ENCODE data around the gene ITGA8. TPM values are rescaled to one million over a fixed set of nuclear protein-coding genes. Genes with fewer than 3 reads are reported as not detected.

The ITGA8 gene
- total RNA-seq, 1 experiment from 2014 or later: 0.02 TPM

DNA sequence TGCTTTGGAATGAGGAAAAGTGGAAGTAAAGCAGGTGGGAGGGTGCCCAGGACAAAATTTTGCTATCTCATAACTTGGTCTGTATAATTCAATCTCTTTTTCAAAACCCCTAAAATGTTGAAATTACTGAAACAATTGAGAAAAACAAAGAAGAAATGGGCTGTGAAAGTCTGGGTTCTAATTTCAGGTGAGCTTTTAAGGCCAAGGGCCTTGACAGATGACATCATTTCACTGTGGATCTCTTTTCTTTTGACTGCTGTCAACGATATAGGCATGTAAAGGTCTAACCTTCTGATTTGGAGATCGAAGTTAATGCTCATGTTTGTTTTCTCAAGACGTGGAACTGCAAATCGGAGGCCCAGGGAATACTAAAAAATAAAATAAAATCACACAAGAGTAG, 127.8 kb downstream of the ITGA8 start:
- ChIA-PET RAD21 (ENCODE audit: low non-redundant PET in 1 of 2, low total read pairs in 2 of 2, uncharacterized antibody in 2 of 2, unreplicated experiment in 2 of 2) (no interaction called here), POLR2A (no interaction called here), CTCF (no interaction called here)
- Histone ChIP-seq H3K9ac (ENCODE audit: low read length) (no peak overlapping the region), H2AFZ (ENCODE audit: low read depth, low read length, poor library complexity, severe bottlenecking) (no peak overlapping the region), H3K9me2 (ENCODE audit: insufficient read depth) (no peaks in the 10 kb centered on the region), H3K9me3 (ENCODE audit: control insufficient read depth in 1 of 2, insufficient read depth in 1 of 2, low read depth in 1 of 2, low read length in 2 of 2) (no peaks in the 10 kb centered on the region), H4K20me1 (ENCODE audit: insufficient read depth) (no peaks in the 10 kb centered on the region), H3K79me2 (ENCODE audit: insufficient read depth, low read length) (no peaks in the 10 kb centered on the region), H3K4me2 (ENCODE audit: low read length) (no peak overlapping the region), H3K27ac (ENCODE audit: low read depth, low read length) (no peak overlapping the region), H3K4me3 (replicated peaks in 1 of 2; ENCODE audit: low read depth in 1 of 2, low read length in 2 of 2) (no peak overlapping the region), H3K27me3 (ENCODE audit: insufficient read depth, low read length) (peaks cover 77% of the 10 kb centered on the region), H3K36me3 (ENCODE audit: control insufficient read depth in 1 of 2, insufficient read depth in 2 of 2, low read length in 2 of 2) (no peaks in the 10 kb centered on the region), H3K4me1 (ENCODE audit: control insufficient read depth in 1 of 2, insufficient read depth in 2 of 2, low read length in 2 of 2) (no peaks in the 10 kb centered on the region)
- intact Hi-C loops (cut with micrococcal nuclease): no loop called here
- BruUV-seq (replicated peaks): no TSS peak
- no peak for ATAC-seq
- no peak for DNase-seq (ENCODE audit: low read depth, low spot score)
- no peak for TF ChIP-seq EZH2phosphoT487 (IDR thresholded peaks at IDR 0.05; ENCODE audit: borderline replicate concordance)
- TF ChIP-seq ELF1 (IDR thresholded peaks at IDR 0.05; ENCODE audit: borderline replicate concordance, low read depth): no peak
- no peak for TF ChIP-seq POLR2A (IDR thresholded peaks at IDR 0.05; ENCODE audit: borderline replicate concordance, extremely low read depth, insufficient read depth, insufficient read length)

DNA sequence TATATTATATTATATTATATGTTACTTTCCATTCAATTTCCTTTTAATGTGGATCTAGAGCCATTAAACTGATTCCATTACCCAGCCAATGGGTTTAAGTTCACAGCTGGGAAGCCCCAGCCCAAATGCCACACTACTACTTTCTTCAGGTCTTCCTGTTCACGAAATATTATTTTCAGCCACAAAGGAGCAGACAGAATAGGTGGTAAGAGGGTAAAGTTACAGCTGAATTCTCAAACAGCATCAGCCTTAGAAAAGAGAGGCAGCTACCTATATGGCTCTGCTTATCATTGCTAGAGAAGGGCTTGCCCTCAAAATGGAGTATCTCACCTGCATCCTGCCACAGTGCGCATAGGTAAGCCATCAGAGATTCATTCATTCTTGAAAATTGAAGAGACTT, 128.3 kb downstream of the ITGA8 start:
- no peak overlapping the region for H3K4me2 ChIP-seq (ENCODE audit: low read length)
- H3K9ac ChIP-seq (ENCODE audit: low read length): no peak overlapping the region
- DNase-seq (ENCODE audit: low read depth, low spot score) (no peak), ATAC-seq (no peak)
- ChIA-PET CTCF (no interaction called here), POLR2A (no interaction called here), RAD21 (ENCODE audit: low non-redundant PET in 1 of 2, low total read pairs in 2 of 2, uncharacterized antibody in 2 of 2, unreplicated experiment in 2 of 2) (no interaction called here)
- H3K4me3 ChIP-seq (replicated peaks in 1 of 2; ENCODE audit: low read depth in 1 of 2, low read length in 2 of 2): no peak overlapping the region
- intact Hi-C loops (cut with micrococcal nuclease): no loop called here
- H3K79me2 ChIP-seq (ENCODE audit: insufficient read depth, low read length): no peaks in the 10 kb centered on the region
- H3K9me2 ChIP-seq (ENCODE audit: insufficient read depth): no peaks in the 10 kb centered on the region
- no peaks in the 10 kb centered on the region for H4K20me1 ChIP-seq (ENCODE audit: insufficient read depth)
- BruUV-seq (replicated peaks): no TSS peak
- H3K27ac ChIP-seq (ENCODE audit: low read depth, low read length): no peak overlapping the region
- no peaks in the 10 kb centered on the region for H3K36me3 ChIP-seq (ENCODE audit: control insufficient read depth in 1 of 2, insufficient read depth in 2 of 2, low read length in 2 of 2)
- no peak overlapping the region for H2AFZ ChIP-seq (ENCODE audit: low read depth, low read length, poor library complexity, severe bottlenecking)
- H3K4me1 ChIP-seq (ENCODE audit: control insufficient read depth in 1 of 2, insufficient read depth in 2 of 2, low read length in 2 of 2): no peaks in the 10 kb centered on the region
- H3K9me3 ChIP-seq (ENCODE audit: control insufficient read depth in 1 of 2, insufficient read depth in 1 of 2, low read depth in 1 of 2, low read length in 2 of 2): no peaks in the 10 kb centered on the region
- peaks cover 73% of the 10 kb centered on the region for H3K27me3 ChIP-seq (ENCODE audit: insufficient read depth, low read length)
- TF ChIP-seq EZH2 (IDR thresholded peaks at IDR 0.05) (no peak), SRF (IDR thresholded peaks at IDR 0.05; ENCODE audit: low read depth) (no peak), ZNF274 (IDR thresholded peaks at IDR 0.05; ENCODE audit: low read depth, low read length) (no peak), YY1 (IDR thresholded peaks at IDR 0.05; ENCODE audit: extremely low read depth, insufficient replicate concordance, low read depth, low read length) (no peak), POLR2AphosphoS5 (IDR thresholded peaks at IDR 0.05; ENCODE audit: low read depth, low read length) (no peak), CEBPB (IDR thresholded peaks at IDR 0.05; ENCODE audit: low read depth) (no peak), SIN3A (IDR thresholded peaks at IDR 0.05; ENCODE audit: low read depth) (no peak), SP1 (IDR thresholded peaks at IDR 0.05; ENCODE audit: low read depth) (no peak)
- TF ChIP-seq, protein P1, sequence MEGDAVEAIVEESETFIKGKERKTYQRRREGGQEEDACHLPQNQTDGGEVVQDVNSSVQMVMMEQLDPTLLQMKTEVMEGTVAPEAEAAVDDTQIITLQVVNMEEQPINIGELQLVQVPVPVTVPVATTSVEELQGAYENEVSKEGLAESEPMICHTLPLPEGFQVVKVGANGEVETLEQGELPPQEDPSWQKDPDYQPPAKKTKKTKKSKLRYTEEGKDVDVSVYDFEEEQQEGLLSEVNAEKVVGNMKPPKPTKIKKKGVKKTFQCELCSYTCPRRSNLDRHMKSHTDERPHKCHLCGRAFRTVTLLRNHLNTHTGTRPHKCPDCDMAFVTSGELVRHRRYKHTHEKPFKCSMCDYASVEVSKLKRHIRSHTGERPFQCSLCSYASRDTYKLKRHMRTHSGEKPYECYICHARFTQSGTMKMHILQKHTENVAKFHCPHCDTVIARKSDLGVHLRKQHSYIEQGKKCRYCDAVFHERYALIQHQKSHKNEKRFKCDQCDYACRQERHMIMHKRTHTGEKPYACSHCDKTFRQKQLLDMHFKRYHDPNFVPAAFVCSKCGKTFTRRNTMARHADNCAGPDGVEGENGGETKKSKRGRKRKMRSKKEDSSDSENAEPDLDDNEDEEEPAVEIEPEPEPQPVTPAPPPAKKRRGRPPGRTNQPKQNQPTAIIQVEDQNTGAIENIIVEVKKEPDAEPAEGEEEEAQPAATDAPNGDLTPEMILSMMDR (IDR thresholded peaks at IDR 0.05 in 2 of 3, conservative IDR thresholded peaks at IDR 0.05 in 1 of 3; ENCODE audit: borderline replicate concordance in 1 of 3, insufficient read depth in 1 of 3, low read depth in 2 of 3, low read length in 2 of 3): no peak
- TF ChIP-seq, protein P2, sequence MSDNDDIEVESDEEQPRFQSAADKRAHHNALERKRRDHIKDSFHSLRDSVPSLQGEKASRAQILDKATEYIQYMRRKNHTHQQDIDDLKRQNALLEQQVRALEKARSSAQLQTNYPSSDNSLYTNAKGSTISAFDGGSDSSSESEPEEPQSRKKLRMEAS (IDR thresholded peaks at IDR 0.05): no peak
- TF ChIP-seq, protein P3, sequence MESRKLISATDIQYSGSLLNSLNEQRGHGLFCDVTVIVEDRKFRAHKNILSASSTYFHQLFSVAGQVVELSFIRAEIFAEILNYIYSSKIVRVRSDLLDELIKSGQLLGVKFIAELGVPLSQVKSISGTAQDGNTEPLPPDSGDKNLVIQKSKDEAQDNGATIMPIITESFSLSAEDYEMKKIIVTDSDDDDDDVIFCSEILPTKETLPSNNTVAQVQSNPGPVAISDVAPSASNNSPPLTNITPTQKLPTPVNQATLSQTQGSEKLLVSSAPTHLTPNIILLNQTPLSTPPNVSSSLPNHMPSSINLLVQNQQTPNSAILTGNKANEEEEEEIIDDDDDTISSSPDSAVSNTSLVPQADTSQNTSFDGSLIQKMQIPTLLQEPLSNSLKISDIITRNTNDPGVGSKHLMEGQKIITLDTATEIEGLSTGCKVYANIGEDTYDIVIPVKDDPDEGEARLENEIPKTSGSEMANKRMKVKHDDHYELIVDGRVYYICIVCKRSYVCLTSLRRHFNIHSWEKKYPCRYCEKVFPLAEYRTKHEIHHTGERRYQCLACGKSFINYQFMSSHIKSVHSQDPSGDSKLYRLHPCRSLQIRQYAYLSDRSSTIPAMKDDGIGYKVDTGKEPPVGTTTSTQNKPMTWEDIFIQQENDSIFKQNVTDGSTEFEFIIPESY (IDR thresholded peaks at IDR 0.05; ENCODE audit: extremely low read depth, insufficient replicate concordance, low read length): no peak
